ENCODE data around the gene PARD3. TPM values are rescaled to one million over a fixed set of nuclear protein-coding genes. Genes with fewer than 3 reads are reported as not detected.

Gene PARD3
- total RNA-seq, 1 donor from 2014 or later: 37.5 TPM

GRCh38 chr10:34627741-34628140, 187.4 kb downstream of the PARD3 start:
- no peak for DNase-seq (ENCODE audit: low spot score in 2 of 2)
- Histone ChIP-seq H3K4me3 (no peak overlapping the region), H3K36me3 (no peaks in the 10 kb centered on the region), H3K27ac (no peak overlapping the region), H3K4me1 (no peaks in the 10 kb centered on the region), H3K9me3 (no peaks in the 10 kb centered on the region), H3K27me3 (no peaks in the 10 kb centered on the region)
- intact Hi-C loops (cut with DNase I): no loop called here
- TF ChIP-seq CTCF (IDR thresholded peaks at IDR 0.05): no peak

- Histone ChIP-seq H3K27ac (no peak overlapping the region), H3K36me3 (no peaks in the 10 kb centered on the region), H3K9me3 (no peaks in the 10 kb centered on the region), H3K4me3 (no peak overlapping the region), H3K4me1 (no peaks in the 10 kb centered on the region), H3K27me3 (no peaks in the 10 kb centered on the region)
- no peak for TF ChIP-seq CTCF (IDR thresholded peaks at IDR 0.05)
- intact Hi-C loops (cut with DNase I): no loop called here
- no peak for DNase-seq (ENCODE audit: low spot score in 2 of 2)
Measured at GRCh38 chr10:34627331-34627730, 187.8 kb downstream of the PARD3 start.

GRCh38 chr10:34626158-34626880, 188.8 kb downstream of the PARD3 start:
- no peak for DNase-seq (ENCODE audit: low spot score in 2 of 2)
- Histone ChIP-seq H3K36me3 (no peaks in the 10 kb centered on the region), H3K4me1 (no peaks in the 10 kb centered on the region), H3K27me3 (no peaks in the 10 kb centered on the region), H3K27ac (no peak overlapping the region), H3K4me3 (no peak overlapping the region), H3K9me3 (no peaks in the 10 kb centered on the region)
- TF ChIP-seq CTCF (IDR thresholded peaks at IDR 0.05): no peak
- intact Hi-C loops (cut with DNase I): no loop called here

GRCh38 chr10:34624323-34625153, 190.6 kb downstream of the PARD3 start:
- no peaks in the 10 kb centered on the region for H3K36me3 ChIP-seq
- no peak for TF ChIP-seq CTCF (IDR thresholded peaks at IDR 0.05)
- intact Hi-C loops (cut with DNase I): no loop called here
- H3K27me3 ChIP-seq: no peaks in the 10 kb centered on the region
- no peak for DNase-seq (ENCODE audit: low spot score in 2 of 2)
- H3K27ac ChIP-seq: no peak overlapping the region
- H3K4me3 ChIP-seq: no peak overlapping the region
- no peaks in the 10 kb centered on the region for H3K4me1 ChIP-seq
- no peaks in the 10 kb centered on the region for H3K9me3 ChIP-seq

GRCh38 chr10:34622945-34623344, 192.2 kb downstream of the PARD3 start:
- Histone ChIP-seq H3K27me3 (no peaks in the 10 kb centered on the region), H3K4me1 (no peaks in the 10 kb centered on the region), H3K9me3 (no peaks in the 10 kb centered on the region), H3K36me3 (no peaks in the 10 kb centered on the region), H3K4me3 (no peak overlapping the region), H3K27ac (no peak overlapping the region)
- intact Hi-C loops (cut with DNase I): no loop called here
- DNase-seq (ENCODE audit: low spot score in 2 of 2): no peak
- no peak for TF ChIP-seq CTCF (IDR thresholded peaks at IDR 0.05)
